IPS-18a (cell line): Measurements from ENCODE around the gene DHFR2.

ENCODE experiments used
- H3K27ac ChIP-seq: one replicate; pipeline ENCODE4 v1.5.1; 2013; ENCODE audit warnings: low read length
- H3K27me3 ChIP-seq: one replicate; pipeline ENCODE4 v1.6.1; 2013; ENCODE audit warnings: mild to moderate bottlenecking, low read length; ENCODE audit not compliant: control insufficient read depth, insufficient read depth
- H3K36me3 ChIP-seq: one replicate; pipeline ENCODE4 v1.6.1; 2013; ENCODE audit warnings: low read depth, low read length; ENCODE audit not compliant: control insufficient read depth
- H3K4me1 ChIP-seq: one replicate; pipeline ENCODE4 v1.6.1; 2013; ENCODE audit warnings: low read depth, low read length; ENCODE audit not compliant: control insufficient read depth
- H3K4me3 ChIP-seq: one replicate; pipeline ENCODE4 v1.5.1; 2013; ENCODE audit warnings: low read length
- H3K9ac ChIP-seq: one replicate; pipeline ENCODE4 v1.6.1; 2013; ENCODE audit warnings: mild to moderate bottlenecking, low read length, moderate library complexity
- H3K9me3 ChIP-seq: one replicate; pipeline ENCODE4 v1.6.1; 2013; ENCODE audit warnings: low read depth, low read length; ENCODE audit not compliant: control insufficient read depth

The DHFR2 gene

GRCh38 chr3:94024385-94024784, 38.3 kb downstream of the DHFR2 start:
- no peaks in the 10 kb centered on the region for H3K36me3 ChIP-seq
- H3K4me3 ChIP-seq: no peak overlapping the region
- H3K9ac ChIP-seq: no peak overlapping the region
- H3K27me3 ChIP-seq: no peaks in the 10 kb centered on the region
- no peaks in the 10 kb centered on the region for H3K4me1 ChIP-seq
- no peak overlapping the region for H3K27ac ChIP-seq
- no peaks in the 10 kb centered on the region for H3K9me3 ChIP-seq

- H3K36me3 ChIP-seq: no peaks in the 10 kb centered on the region
- no peaks in the 10 kb centered on the region for H3K9me3 ChIP-seq
- H3K4me3 ChIP-seq: no peak overlapping the region
- H3K9ac ChIP-seq: no peak overlapping the region
- no peak overlapping the region for H3K27ac ChIP-seq
- no peaks in the 10 kb centered on the region for H3K4me1 ChIP-seq
- H3K27me3 ChIP-seq: no peaks in the 10 kb centered on the region
Measured at GRCh38 chr3:94020293-94020692, 42.4 kb downstream of the DHFR2 start.

GRCh38 chr3:94019659-94020058, 43.1 kb downstream of the DHFR2 start:
- Histone ChIP-seq H3K4me1 (no peaks in the 10 kb centered on the region), H3K36me3 (no peaks in the 10 kb centered on the region), H3K9me3 (no peaks in the 10 kb centered on the region), H3K9ac (no peak overlapping the region), H3K27me3 (no peaks in the 10 kb centered on the region), H3K27ac (no peak overlapping the region), H3K4me3 (no peak overlapping the region)

GRCh38 chr3:94015025-94015424, 47.7 kb downstream of the DHFR2 start:
- Histone ChIP-seq H3K27me3 (no peaks in the 10 kb centered on the region), H3K36me3 (no peaks in the 10 kb centered on the region), H3K27ac (no peak overlapping the region), H3K9ac (no peak overlapping the region), H3K9me3 (no peaks in the 10 kb centered on the region), H3K4me3 (no peak overlapping the region), H3K4me1 (no peaks in the 10 kb centered on the region)

- no peaks in the 10 kb centered on the region for H3K4me1 ChIP-seq
- no peak overlapping the region for H3K9ac ChIP-seq
- H3K27ac ChIP-seq: no peak overlapping the region
- no peaks in the 10 kb centered on the region for H3K36me3 ChIP-seq
- no peaks in the 10 kb centered on the region for H3K27me3 ChIP-seq
- no peak overlapping the region for H3K4me3 ChIP-seq
- H3K9me3 ChIP-seq: no peaks in the 10 kb centered on the region
Measured at GRCh38 chr3:94012185-94012584, 50.5 kb downstream of the DHFR2 start.

GRCh38 chr3:94011233-94011711, 51.4 kb downstream of the DHFR2 start:
- Histone ChIP-seq H3K36me3 (no peaks in the 10 kb centered on the region), H3K9me3 (no peaks in the 10 kb centered on the region), H3K27ac (no peak overlapping the region), H3K9ac (no peak overlapping the region), H3K4me1 (no peaks in the 10 kb centered on the region), H3K27me3 (no peaks in the 10 kb centered on the region), H3K4me3 (no peak overlapping the region)

GRCh38 chr3:94009608-94010007, 53.1 kb downstream of the DHFR2 start:
- Histone ChIP-seq H3K9ac (no peak overlapping the region), H3K4me3 (no peak overlapping the region), H3K9me3 (no peaks in the 10 kb centered on the region), H3K27me3 (no peaks in the 10 kb centered on the region), H3K4me1 (no peaks in the 10 kb centered on the region), H3K36me3 (no peaks in the 10 kb centered on the region), H3K27ac (no peak overlapping the region)

- H3K27me3 ChIP-seq: no peaks in the 10 kb centered on the region
- H3K9ac ChIP-seq: no peak overlapping the region
- H3K27ac ChIP-seq: no peak overlapping the region
- H3K36me3 ChIP-seq: no peaks in the 10 kb centered on the region
- H3K9me3 ChIP-seq: no peaks in the 10 kb centered on the region
- no peaks in the 10 kb centered on the region for H3K4me1 ChIP-seq
- no peak overlapping the region for H3K4me3 ChIP-seq
Measured at GRCh38 chr3:94008253-94008652, 54.5 kb downstream of the DHFR2 start.
